Breast epithelium (tissue), 4 donors: Measurements from ENCODE around the gene MED31. TPM values are rescaled to one million over a fixed set of nuclear protein-coding genes. Genes with fewer than 3 reads are reported as not detected.

ENCODE experiments used
- DNase-seq, 2 donors: peaks; one replicate each; pipeline ENCODE4 v3.0.0-alpha.2; 2019; ENCODE audit warnings: low spot score in 2 of 2
- H3K27ac ChIP-seq, 2 donors: fragments of 200-600 bp; sonication (generic) in 1 of 2; one replicate each; pipeline ENCODE4 v1.5.1; 2016 to 2019; ENCODE audit warnings: mild to moderate bottlenecking in 1 of 2
- H3K27me3 ChIP-seq, 2 donors: fragments of 200-600 bp; sonication (generic) in 1 of 2; one replicate each; pipeline versions ENCODE4 v1.5.1 to v1.6.0; 2017 to 2019; ENCODE audit warnings: control low read depth in 1 of 2, mild to moderate bottlenecking in 1 of 2
- H3K36me3 ChIP-seq: fragments of 200-600 bp; one replicate; pipeline ENCODE4 v1.5.1; 2019
- H3K4me1 ChIP-seq, 2 donors: fragments of 200-600 bp; sonication (generic); one replicate each; pipeline ENCODE4 v1.5.1; 2016 to 2019; ENCODE audit warnings: control low read depth in 1 of 2
- H3K4me3 ChIP-seq, 3 donors: fragments of 200-600 bp; sonication (generic); 1 replicate in 2 of 3; 2 replicates in 1 of 3; pipeline ENCODE4 v1.5.1; 2016 to 2019; ENCODE audit warnings: mild to moderate bottlenecking in 3 of 3, moderate library complexity in 2 of 3
- H3K9me3 ChIP-seq, 2 donors: fragments of 200-600 bp; sonication (generic) in 1 of 2; one replicate each; pipeline ENCODE4 v1.5.1; 2016 to 2019; ENCODE audit warnings: control low read depth in 1 of 2
- CTCF ChIP-seq, 3 donors: fragments of 450-650 bp; IDR thresholded peaks; one replicate each; pipeline ENCODE4 v1.5.1; 2016 to 2017; ENCODE audit warnings: antibody characterized with exemption in 3 of 3, mild to moderate bottlenecking in 3 of 3, moderate library complexity in 3 of 3
- POLR2A ChIP-seq: fragments of 450-650 bp; IDR thresholded peaks from one replicate; pipeline ENCODE4 v1.6.1; 2016; ENCODE audit warnings: antibody characterized with exemption, mild to moderate bottlenecking, moderate library complexity
- POLR2AphosphoS5 ChIP-seq, 3 donors: sonication (generic); formaldehyde crosslinking; IDR thresholded peaks; one replicate each; pipeline ENCODE4 v1.6.1; 2017; ENCODE audit warnings: antibody characterized with exemption in 3 of 3
- intact Hi-C: fragments of 100-400 bp; cut with DNase I; formaldehyde crosslinking; loops from one replicate; pipeline ENCODE4 v1.15.1; 2023; ENCODE audit warnings: low total_unique reads
- total RNA-seq, 3 donors: library from RNA; depleted of rRNA; stranded (reverse); fragments of >200 nt; gene quantifications; one replicate each; pipeline ENCODE4 v1.1.0, GENCODE V29; 2016

The MED31 gene
- total RNA-seq, 3 donors from 2014 or later: 5.4 to 13.4 (median 12.9) TPM

- Histone ChIP-seq H3K27me3 (no peaks in the 10 kb centered on the region), H3K9me3 (no peaks in the 10 kb centered on the region), H3K4me1 (peaks cover 0 to 6% of the 10 kb centered on the region in 2 donors), H3K36me3 (no peaks in the 10 kb centered on the region), H3K27ac (no peak overlapping the region), H3K4me3 (no peak overlapping the region)
- no peak for DNase-seq
- intact Hi-C loops: no loop called here
- TF ChIP-seq CTCF (IDR thresholded peaks at IDR 0.05) (no peak), POLR2A (no peak), POLR2AphosphoS5 (IDR thresholded peaks at IDR 0.05) (no peak)
Observed at GRCh38 chr17:6602141-6602540, 49.3 kb downstream of the MED31 start.

GRCh38 chr17:6599364-6599763 lies 52.0 kb downstream of the MED31 start:
- intact Hi-C loops: no loop called here
- Histone ChIP-seq H3K27me3 (no peaks in the 10 kb centered on the region), H3K4me3 (no peak overlapping the region), H3K27ac (no peak overlapping the region), H3K4me1 (peaks cover 0 to 6% of the 10 kb centered on the region in 2 donors), H3K36me3 (no peaks in the 10 kb centered on the region), H3K9me3 (no peaks in the 10 kb centered on the region)
- no peak for DNase-seq
- TF ChIP-seq POLR2A (no peak), CTCF (IDR thresholded peaks at IDR 0.05) (no peak), POLR2AphosphoS5 (IDR thresholded peaks at IDR 0.05) (no peak)

- peaks cover 0 to 6% of the 10 kb centered on the region in 2 donors for H3K4me1 ChIP-seq
- no peak overlapping the region for H3K4me3 ChIP-seq
- TF ChIP-seq POLR2A: no peak
- no peak for TF ChIP-seq POLR2AphosphoS5 (IDR thresholded peaks at IDR 0.05)
- no peak for TF ChIP-seq CTCF (IDR thresholded peaks at IDR 0.05)
- H3K27me3 ChIP-seq: no peaks in the 10 kb centered on the region
- DNase-seq: no peak
- H3K9me3 ChIP-seq: no peaks in the 10 kb centered on the region
- intact Hi-C loops: no loop called here
- H3K36me3 ChIP-seq: no peaks in the 10 kb centered on the region
- H3K27ac ChIP-seq: no peak overlapping the region
Observed at GRCh38 chr17:6597727-6598126, 53.7 kb downstream of the MED31 start.

GRCh38 chr17:6596941-6597340 lies 54.5 kb downstream of the MED31 start:
- Histone ChIP-seq H3K4me1 (peaks cover 0 to 6% of the 10 kb centered on the region in 2 donors), H3K27me3 (no peaks in the 10 kb centered on the region), H3K4me3 (no peak overlapping the region), H3K9me3 (no peaks in the 10 kb centered on the region), H3K36me3 (no peaks in the 10 kb centered on the region), H3K27ac (no peak overlapping the region)
- TF ChIP-seq POLR2AphosphoS5 (IDR thresholded peaks at IDR 0.05) (no peak), POLR2A (no peak), CTCF (IDR thresholded peaks at IDR 0.05) (no peak)
- intact Hi-C loops: no loop called here
- DNase-seq: no peak

GRCh38 chr17:6596511-6596910 lies 54.9 kb downstream of the MED31 start:
- Histone ChIP-seq H3K27me3 (no peaks in the 10 kb centered on the region), H3K4me1 (peaks cover 0 to 6% of the 10 kb centered on the region in 2 donors), H3K27ac (no peak overlapping the region), H3K36me3 (no peaks in the 10 kb centered on the region), H3K9me3 (no peaks in the 10 kb centered on the region), H3K4me3 (no peak overlapping the region)
- DNase-seq: no peak
- no peak for TF ChIP-seq POLR2AphosphoS5 (IDR thresholded peaks at IDR 0.05)
- TF ChIP-seq CTCF (IDR thresholded peaks at IDR 0.05): no peak
- TF ChIP-seq POLR2A: no peak
- intact Hi-C loops: no loop called here
